Neural progenitor cell (in vitro differentiated cells): ENCODE measurements around the gene METTL3.

ENCODE experiments used
- EZH2 ChIP-seq: fragments of 200-600 bp; sonication (generic); IDR thresholded peaks from 2 replicates; pipeline ENCODE4 v1.6.1; 2017; ENCODE audit warnings: antibody characterized with exemption, mild to moderate bottlenecking, moderate library complexity
- EZH2phosphoT487 ChIP-seq: fragments of 200-600 bp; sonication (generic); IDR thresholded peaks from 2 replicates; pipeline ENCODE4 v1.6.1; 2017; ENCODE audit warnings: antibody characterized with exemption
- TF ChIP-seq, protein P1 (sequence below): fragments of 200-600 bp; sonication (generic); IDR thresholded peaks from 2 replicates; pipeline ENCODE4 v1.5.1; 2017; ENCODE audit warnings: antibody characterized with exemption, mild to moderate bottlenecking

DNA sequence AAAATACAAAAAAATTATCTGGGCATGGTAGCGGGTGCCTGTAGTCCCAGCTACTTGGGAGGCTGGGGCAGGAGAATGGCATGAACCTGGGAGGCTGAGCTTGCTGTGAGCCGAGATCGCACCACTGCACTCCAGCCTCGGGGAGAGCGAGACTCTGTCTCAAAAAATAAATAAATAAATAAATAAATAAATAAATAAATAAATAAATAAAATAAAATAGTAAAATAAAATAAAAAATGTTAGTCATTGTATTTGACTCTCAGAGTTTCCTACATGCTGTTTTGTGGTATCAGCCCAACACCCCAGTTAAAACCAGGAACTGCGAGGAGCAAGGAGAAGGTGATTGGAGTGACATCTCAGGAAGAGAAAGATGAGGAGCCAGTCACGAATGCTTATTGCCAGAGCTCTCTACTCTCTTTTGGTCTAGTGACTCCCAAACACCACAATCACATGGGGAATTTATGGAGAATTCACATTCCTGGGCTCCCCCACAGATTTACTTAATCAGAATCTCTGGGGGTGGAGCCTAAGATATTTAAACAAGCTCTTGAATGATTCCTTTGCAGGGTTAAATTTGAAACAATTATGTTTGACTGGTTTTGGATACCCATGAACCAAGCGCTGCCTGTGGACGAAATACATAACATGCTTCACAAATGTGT lies 30.4 kb upstream of the METTL3 start:
- TF ChIP-seq, protein P1, sequence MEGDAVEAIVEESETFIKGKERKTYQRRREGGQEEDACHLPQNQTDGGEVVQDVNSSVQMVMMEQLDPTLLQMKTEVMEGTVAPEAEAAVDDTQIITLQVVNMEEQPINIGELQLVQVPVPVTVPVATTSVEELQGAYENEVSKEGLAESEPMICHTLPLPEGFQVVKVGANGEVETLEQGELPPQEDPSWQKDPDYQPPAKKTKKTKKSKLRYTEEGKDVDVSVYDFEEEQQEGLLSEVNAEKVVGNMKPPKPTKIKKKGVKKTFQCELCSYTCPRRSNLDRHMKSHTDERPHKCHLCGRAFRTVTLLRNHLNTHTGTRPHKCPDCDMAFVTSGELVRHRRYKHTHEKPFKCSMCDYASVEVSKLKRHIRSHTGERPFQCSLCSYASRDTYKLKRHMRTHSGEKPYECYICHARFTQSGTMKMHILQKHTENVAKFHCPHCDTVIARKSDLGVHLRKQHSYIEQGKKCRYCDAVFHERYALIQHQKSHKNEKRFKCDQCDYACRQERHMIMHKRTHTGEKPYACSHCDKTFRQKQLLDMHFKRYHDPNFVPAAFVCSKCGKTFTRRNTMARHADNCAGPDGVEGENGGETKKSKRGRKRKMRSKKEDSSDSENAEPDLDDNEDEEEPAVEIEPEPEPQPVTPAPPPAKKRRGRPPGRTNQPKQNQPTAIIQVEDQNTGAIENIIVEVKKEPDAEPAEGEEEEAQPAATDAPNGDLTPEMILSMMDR: no peak
- TF ChIP-seq EZH2 (no peak), EZH2phosphoT487 (no peak)
